ENCODE results near the gene LRRC43. TPM values are rescaled to one million over a fixed set of nuclear protein-coding genes. Genes with fewer than 3 reads are reported as not detected.

Gene LRRC43
- total RNA-seq, 1 experiment from 2014 or later = 0.46 TPM

GRCh38 chr12:122206976-122207375 is 24.1 kb downstream of the LRRC43 start:
- Histone ChIP-seq H3K23ac (ENCODE audit: insufficient read length, low read depth, low read length) (no peak overlapping the region), H3K79me1 (ENCODE audit: insufficient read depth, low read depth, low read length, poor library complexity, severe bottlenecking) (no peaks in the 10 kb centered on the region), H4K91ac (ENCODE audit: insufficient read length, low read depth, low read length) (no peak overlapping the region), H4K20me1 (ENCODE audit: control insufficient read depth, insufficient read depth, insufficient read length) (no peaks in the 10 kb centered on the region), H3K4me2 (ENCODE audit: insufficient read depth, insufficient read length, low read length) (no peak overlapping the region), H3T11ph (ENCODE audit: low read length) (no peak overlapping the region), H3K23me2 (ENCODE audit: insufficient read length, low read depth, low read length, poor library complexity, severe bottlenecking) (peaks cover 7% of the 10 kb centered on the region), H3K4me1 (ENCODE audit: insufficient read depth, low read length) (no peaks in the 10 kb centered on the region; the same call in 1 of the 2 replicates), H3K27me3 (ENCODE audit: insufficient read depth, low read length) (peaks cover 4% of the 10 kb centered on the region; the same call in 1 of the 2 replicates), H2AK5ac (ENCODE audit: insufficient read length, low read length) (no peak overlapping the region), H3K79me2 (ENCODE audit: insufficient read depth, low read length) (no peaks in the 10 kb centered on the region), H2BK15ac (ENCODE audit: low read depth, low read length) (no peak overlapping the region), H3K18ac (ENCODE audit: insufficient read length, low read depth, low read length) (no peak overlapping the region), H3K14ac (ENCODE audit: insufficient read depth, low read length) (no peak overlapping the region), H3K9me3 (ENCODE audit: control insufficient read depth, low read depth, low read length) (no peaks in the 10 kb centered on the region), H2BK20ac (ENCODE audit: low read depth, low read length, poor library complexity, severe bottlenecking) (no peak overlapping the region), H3K4ac (ENCODE audit: low read depth, low read length) (no peak overlapping the region), H3K9ac (ENCODE audit: extremely low read depth, insufficient read length, low read length) (no peak overlapping the region), H2BK120ac (ENCODE audit: low read depth, low read length, poor library complexity, severe bottlenecking) (no peak overlapping the region), H2BK12ac (ENCODE audit: insufficient read length, low read depth, low read length) (no peak overlapping the region), H4K8ac (replicated peaks; ENCODE audit: insufficient read length, low read depth, low read length) (no peak overlapping the region), H2AFZ (ENCODE audit: low read length) (no peak overlapping the region), H2BK5ac (ENCODE audit: insufficient read length, low read length) (no peak overlapping the region), H3K27ac (ENCODE audit: insufficient read length, low read depth, low read length) (no peak overlapping the region), H3K56ac (ENCODE audit: insufficient read length, low read depth, low read length) (no peak overlapping the region), H4K5ac (ENCODE audit: insufficient read length, low read depth, low read length) (no peak overlapping the region)
- DNase-seq = no peak
- H3K9me3 Mint-ChIP-seq = no peaks in the 10 kb centered on the region
- peaks cover 25 to 30% of the 10 kb centered on the region in 2 experiments for H3K4me1 Mint-ChIP-seq
- H3K27ac Mint-ChIP-seq = no peak overlapping the region
- H3K4me3 Mint-ChIP-seq = no peak overlapping the region
- no peak for TF ChIP-seq CTCF (conservative IDR thresholded peaks at IDR 0.05)
- peaks cover 21 to 40% (median 36%) of the 10 kb centered on the region in 3 experiments; a peak in 6 of 7 replicates for H3K36me3 Mint-ChIP-seq (ENCODE audit: insufficient read depth in 1 of 3, low read depth in 3 of 3)
- H3K27me3 Mint-ChIP-seq (ENCODE audit: low read depth) = peaks cover 36% of the 10 kb centered on the region
- WGBS (ENCODE audit: extremely low coverage, insufficient read length, low lambda C conversion rate) = no CpG with 5 or more reads among the region's 8 CpGs
